Panc1 (cell line): ENCODE measurements around the gene MYH11.

Experiments
- CTCF ChIP-seq: fragments of 450-650 bp; IDR thresholded peaks from 2 replicates; pipeline ENCODE4 v1.5.1; 2017; ENCODE audit warnings: mild to moderate bottlenecking
- POLR2AphosphoS5 ChIP-seq: IDR thresholded peaks from 2 replicates; pipeline ENCODE4 v1.6.1; 2012; ENCODE audit warnings: mild to moderate bottlenecking, low read depth, low read length, moderate library complexity
- TCF7L2 ChIP-seq: IDR thresholded peaks from 2 replicates; pipeline ENCODE4 v1.6.1; 2011; ENCODE audit warnings: mild to moderate bottlenecking, low read depth, low read length, inconsistent platforms

- TF ChIP-seq CTCF (no peak), POLR2AphosphoS5 (no peak), TCF7L2 (no peak)
Measured at GRCh38 chr16:15808071-15808470, 48.8 kb downstream of the MYH11 start.
